HEK293T (cell line): ENCODE results near the gene ARHGAP45.
A peak's percentile ranks its signal among the peaks of the same experiment; 100 is the strongest.

Source experiments
- CTCF ChIA-PET: fragments of 350-600 bp; formaldehyde crosslinking; extraction: SDS; loops from one replicate; lab custom pipeline; 2021; ENCODE audit warnings: antibody characterized with exemption, inconsistent platforms; lab: Yijun Ruan, JAX
- POLR2A ChIA-PET: fragments of 350-600 bp; formaldehyde crosslinking; extraction: SDS; loops from one replicate; lab custom pipeline; 2020; ENCODE audit warnings: antibody characterized with exemption, inconsistent platforms; lab: Yijun Ruan, JAX
- DNase-seq: peaks from one replicate; pipeline ENCODE4 v3.0.0; 2012; ENCODE audit warnings: mixed read lengths; ENCODE audit errors: extremely low spot score
- ARNT ChIP-seq: fragments of 450-650 bp; IDR thresholded peaks from 2 replicates; pipeline ENCODE4 v1.6.1; 2017; ENCODE audit warnings: mild to moderate bottlenecking
- BHLHE40 ChIP-seq: fragments of 450-650 bp; IDR thresholded peaks from 2 replicates; pipeline ENCODE4 v1.6.1; 2016; ENCODE audit warnings: mild to moderate bottlenecking, moderate library complexity, borderline replicate concordance
- CTBP1 ChIP-seq: fragments of 450-650 bp; IDR thresholded peaks from 2 replicates; pipeline ENCODE4 v1.6.1; 2016; ENCODE audit warnings: borderline replicate concordance
- ELF4 ChIP-seq: fragments of 450-650 bp; IDR thresholded peaks from 2 replicates; pipeline ENCODE4 v1.6.1; 2017; ENCODE audit warnings: antibody characterized with exemption
- FOXA1 ChIP-seq: fragments of 450-650 bp; IDR thresholded peaks from 2 replicates; pipeline ENCODE4 v1.6.1; 2016; ENCODE audit warnings: mild to moderate bottlenecking
- FOXK2 ChIP-seq: fragments of 450-650 bp; IDR thresholded peaks from 2 replicates; pipeline ENCODE4 v1.6.1; 2016; ENCODE audit warnings: mild to moderate bottlenecking
- FOXM1 ChIP-seq: fragments of 450-650 bp; IDR thresholded peaks from 2 replicates; pipeline ENCODE4 v1.6.1; 2017; ENCODE audit warnings: mild to moderate bottlenecking, borderline replicate concordance
- HDGF ChIP-seq: fragments of 450-650 bp; IDR thresholded peaks from 2 replicates; pipeline ENCODE4 v1.6.1; 2017; ENCODE audit warnings: antibody characterized with exemption, borderline replicate concordance
- L3MBTL2 ChIP-seq: fragments of 450-650 bp; conservative IDR thresholded peaks from 2 replicates; pipeline ENCODE4 v1.6.1; 2016; ENCODE audit warnings: mild to moderate bottlenecking
- LEF1 ChIP-seq: fragments of 450-650 bp; IDR thresholded peaks from 2 replicates; pipeline ENCODE4 v1.6.1; 2017; ENCODE audit warnings: mild to moderate bottlenecking, borderline replicate concordance
- NFRKB ChIP-seq: fragments of 450-650 bp; IDR thresholded peaks from 2 replicates; pipeline ENCODE4 v1.6.1; 2016; ENCODE audit warnings: mild to moderate bottlenecking, moderate library complexity
- PKNOX1 ChIP-seq: fragments of 450-650 bp; IDR thresholded peaks from 2 replicates; pipeline ENCODE4 v1.6.1; 2016
- SP1 ChIP-seq: fragments of 450-650 bp; IDR thresholded peaks from 2 replicates; pipeline ENCODE4 v1.6.1; 2017
- SUZ12 ChIP-seq: fragments of 450-650 bp; IDR thresholded peaks from 2 replicates; pipeline ENCODE4 v1.6.1; 2016; ENCODE audit warnings: mild to moderate bottlenecking
- TARDBP ChIP-seq: fragments of 450-650 bp; IDR thresholded peaks from 2 replicates; pipeline ENCODE4 v1.6.1; 2016
- ZNF384 ChIP-seq: fragments of 450-650 bp; IDR thresholded peaks from 2 replicates; pipeline ENCODE4 v1.6.1; 2016

The ARHGAP45 gene

GRCh38 chr19:1104311-1105007, 37.5 kb downstream of the ARHGAP45 start:
- TF ChIP-seq ZNF384 (no peak), HDGF (no peak), TARDBP (no peak), SP1 (no peak), NFRKB (no peak), BHLHE40 (no peak), SUZ12 (no peak), ARNT (no peak), ELF4 (no peak), FOXM1 (no peak), FOXA1 (no peak)
- DNase-seq: peak; percentile 65
- CTCF ChIA-PET: interaction anchor here (0.6 to 1.6 kb wide), 2 partner anchors 9 to 40 kb away, joined by 3 to 4 read pairs; no protein-coding TSS in a partner anchor
- POLR2A ChIA-PET: interaction anchor here (0.6 to 1.6 kb wide), 8 partner anchors 9 to 164 kb away, joined by 3 to 9 read pairs (median 3); no protein-coding TSS in a partner anchor

DNA sequence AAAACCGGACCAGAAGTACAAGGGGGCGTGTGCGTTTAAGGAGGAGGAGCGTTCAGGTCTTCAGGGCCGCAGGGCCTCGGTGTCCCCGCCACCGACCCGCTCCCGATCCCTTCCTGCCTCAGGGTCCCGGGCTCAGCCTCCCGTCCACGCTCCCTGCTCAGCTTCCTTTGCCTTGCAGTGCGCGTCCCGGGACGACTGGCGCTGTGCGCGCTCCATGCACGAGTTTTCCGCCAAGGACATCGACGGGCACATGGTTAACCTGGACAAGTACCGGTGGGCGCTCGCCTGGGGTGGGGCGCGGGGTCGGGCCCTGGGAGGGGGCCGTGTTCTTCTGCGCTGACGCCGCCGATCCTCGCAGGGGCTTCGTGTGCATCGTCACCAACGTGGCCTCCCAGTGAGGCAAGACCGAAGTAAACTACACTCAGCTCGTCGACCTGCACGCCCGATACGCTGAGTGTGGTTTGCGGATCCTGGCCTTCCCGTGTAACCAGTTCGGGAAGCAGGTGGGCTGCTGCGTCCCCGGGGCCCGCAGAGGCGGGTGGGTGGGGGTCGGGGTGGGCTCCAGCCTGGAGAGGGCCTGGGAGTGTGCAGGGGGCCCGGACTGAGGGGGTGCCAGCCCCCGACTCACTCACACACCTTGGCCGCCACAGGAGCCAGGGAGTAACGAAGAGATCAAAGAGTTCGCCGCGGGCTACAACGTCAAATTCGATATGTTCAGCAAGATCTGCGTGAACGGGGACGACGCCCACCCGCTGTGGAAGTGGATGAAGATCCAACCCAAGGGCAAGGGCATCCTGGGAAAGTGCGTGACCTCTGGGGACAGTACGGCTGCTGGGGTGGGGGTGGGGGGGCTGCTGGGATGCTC, 38.3 kb downstream of the ARHGAP45 start:
- ChIA-PET CTCF (no interaction called here), POLR2A (interaction anchor here (1.1 kb wide), 2 partner anchors 98 to 164 kb away, joined by 3 to 5 read pairs; no protein-coding TSS in a partner anchor)
- TF ChIP-seq L3MBTL2 (peak; percentile 79; the same call in 1 of the 2 replicates), LEF1 (no peak)
- peak; percentile 34 for DNase-seq

DNA sequence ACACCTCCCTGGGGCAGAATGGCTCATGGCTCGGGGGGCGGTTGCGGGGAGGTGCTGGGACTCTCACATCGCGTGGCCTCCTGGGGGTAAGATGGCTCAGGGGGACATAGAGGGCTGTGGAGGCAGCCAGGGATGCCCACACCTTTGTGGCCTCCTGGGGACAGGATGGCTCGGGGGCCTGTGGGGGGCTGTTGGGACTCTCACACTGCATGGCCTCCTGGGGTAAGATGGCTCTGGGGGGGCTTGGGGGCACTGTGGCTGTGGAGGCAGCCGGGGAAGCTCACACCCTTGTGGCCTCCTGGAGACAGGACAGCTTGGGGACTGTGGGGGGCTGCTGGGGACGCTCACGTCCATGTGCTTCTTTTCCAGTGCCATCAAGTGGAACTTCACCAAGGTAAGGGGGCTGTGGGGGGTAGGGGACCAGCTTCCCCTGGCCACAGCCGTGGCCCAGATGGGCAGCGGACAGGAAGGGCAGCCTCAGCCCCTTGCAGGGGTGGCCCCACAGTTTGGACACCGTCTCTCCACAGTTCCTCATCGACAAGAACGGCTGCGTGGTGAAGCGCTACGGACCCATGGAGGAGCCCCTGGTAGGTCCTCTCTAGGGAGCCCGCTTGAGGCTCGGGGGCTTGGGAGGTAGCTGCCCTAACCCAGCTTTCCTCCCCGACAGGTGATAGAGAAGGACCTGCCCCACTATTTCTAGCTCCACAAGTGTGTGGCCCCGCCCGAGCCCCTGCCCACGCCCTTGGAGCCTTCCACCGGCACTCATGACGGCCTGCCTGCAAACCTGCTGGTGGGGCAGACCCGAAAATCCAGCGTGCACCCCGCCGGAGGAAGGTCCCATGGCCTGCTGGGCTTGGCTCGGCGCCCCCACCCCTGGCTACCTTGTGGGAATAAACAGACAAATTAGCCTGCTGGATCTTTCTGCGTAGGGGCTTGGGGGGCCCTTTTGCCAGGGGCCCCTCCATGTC, 39.2 kb downstream of the ARHGAP45 start:
- DNase-seq: no peak
- POLR2A ChIA-PET: no interaction called here
- CTCF ChIA-PET: no interaction called here
- TF ChIP-seq FOXM1 (no peak), L3MBTL2 (no peak), SP1 (no peak), BHLHE40 (no peak), PKNOX1 (no peak), ARNT (no peak), FOXK2 (no peak), CTBP1 (no peak), FOXA1 (no peak), LEF1 (no peak), TARDBP (no peak), ELF4 (no peak), HDGF (no peak), SUZ12 (no peak), ZNF384 (no peak), NFRKB (no peak)

DNA sequence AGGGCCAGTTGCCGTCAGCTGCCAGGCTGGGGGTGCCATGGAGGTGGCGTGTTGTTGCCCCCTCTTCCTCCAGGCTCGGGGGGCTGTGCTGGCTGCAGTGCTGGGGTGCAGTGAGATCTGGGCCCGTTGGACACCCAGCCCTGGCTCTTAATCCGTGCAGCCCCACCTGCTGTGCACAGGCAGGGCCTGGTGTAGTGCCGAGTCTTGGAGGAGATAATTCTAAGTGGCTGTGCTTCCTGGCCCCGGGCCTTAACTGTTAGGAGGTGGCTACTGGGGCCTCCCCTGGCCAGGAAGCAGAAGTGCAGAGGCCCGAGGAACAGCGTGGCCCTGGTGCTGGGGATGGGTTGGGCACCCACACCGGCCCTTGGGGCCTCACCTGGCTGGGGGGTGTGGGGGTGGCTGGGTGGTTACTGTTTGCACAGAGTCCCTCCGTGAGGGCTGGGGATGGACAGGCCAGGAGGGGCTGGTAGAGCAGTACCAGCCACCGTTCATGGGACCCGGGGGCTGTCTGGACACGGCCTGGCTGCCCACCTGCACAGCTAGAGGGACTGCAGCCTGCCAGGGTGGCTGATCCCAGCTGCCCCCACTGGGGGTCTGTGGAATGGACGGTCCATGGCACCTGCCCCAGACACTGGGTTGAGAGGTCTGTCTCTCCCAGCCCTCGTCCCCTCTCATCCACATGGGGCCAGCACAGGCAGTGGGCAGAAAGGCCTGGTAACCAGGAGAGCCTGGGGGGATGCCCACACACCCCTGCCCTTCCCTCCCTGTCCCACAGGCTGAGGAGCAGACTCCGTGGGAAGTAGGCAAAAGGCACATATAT, 40.1 kb downstream of the ARHGAP45 start:
- POLR2A ChIA-PET: no interaction called here
- TF ChIP-seq ARNT (no peak), ZNF384 (no peak)
- CTCF ChIA-PET: no interaction called here
- no peak for DNase-seq

DNA sequence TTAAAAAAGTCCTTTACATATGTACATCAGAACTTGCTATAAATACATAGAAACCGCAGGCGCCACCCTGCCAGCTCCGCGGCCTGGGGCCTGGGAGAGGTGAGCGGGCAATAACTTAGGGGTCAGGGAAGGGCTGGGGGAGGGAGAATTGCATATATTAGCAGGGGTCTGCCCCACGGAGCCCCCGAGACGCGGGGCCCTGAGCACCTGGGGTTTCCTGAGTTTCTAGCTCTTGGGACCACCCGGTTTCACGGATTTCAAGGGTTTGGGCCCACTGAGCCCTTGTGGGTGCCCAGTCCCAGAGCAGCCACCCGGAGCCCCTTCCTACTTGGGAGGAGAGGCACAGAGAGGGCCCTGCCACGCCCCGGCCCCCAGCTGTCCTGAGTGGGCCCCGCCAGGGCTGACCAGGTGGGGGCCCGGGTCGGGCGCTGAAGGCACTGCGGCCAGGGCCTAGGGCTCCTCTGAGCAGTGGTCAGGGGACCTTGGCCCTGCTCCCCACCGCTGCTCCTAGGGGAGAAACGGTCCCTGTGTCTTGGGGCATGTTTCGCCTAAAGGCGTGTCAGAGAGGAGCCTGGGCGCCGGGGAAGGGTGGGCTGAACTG, 40.8 kb downstream of the ARHGAP45 start:
- DNase-seq: no peak
- no peak for TF ChIP-seq BHLHE40
- no peak for TF ChIP-seq NFRKB
- TF ChIP-seq HDGF: no peak
- no peak for TF ChIP-seq LEF1
- TF ChIP-seq PKNOX1: no peak
- TF ChIP-seq FOXK2: no peak
- no peak for TF ChIP-seq ELF4
- no peak for TF ChIP-seq L3MBTL2
- no peak for TF ChIP-seq FOXM1
- no peak for TF ChIP-seq FOXA1
- TF ChIP-seq TARDBP: no peak
- no peak for TF ChIP-seq ARNT
- TF ChIP-seq ZNF384: no peak
- no peak for TF ChIP-seq SP1
- TF ChIP-seq SUZ12: no peak
- no peak for TF ChIP-seq CTBP1
- ChIA-PET CTCF (no interaction called here), POLR2A (no interaction called here)
